ENCODE data around the gene CAPN1. TPM values are rescaled to one million over a fixed set of nuclear protein-coding genes. Genes with fewer than 3 reads are reported as not detected.

Gene CAPN1
- total and polyA plus RNA-seq, 9 of the 15 experiments (the other 6 are each of a cell fraction or from before 2014, with no cell fraction given): 3.5 to 199 (median 61.6) TPM

DNA sequence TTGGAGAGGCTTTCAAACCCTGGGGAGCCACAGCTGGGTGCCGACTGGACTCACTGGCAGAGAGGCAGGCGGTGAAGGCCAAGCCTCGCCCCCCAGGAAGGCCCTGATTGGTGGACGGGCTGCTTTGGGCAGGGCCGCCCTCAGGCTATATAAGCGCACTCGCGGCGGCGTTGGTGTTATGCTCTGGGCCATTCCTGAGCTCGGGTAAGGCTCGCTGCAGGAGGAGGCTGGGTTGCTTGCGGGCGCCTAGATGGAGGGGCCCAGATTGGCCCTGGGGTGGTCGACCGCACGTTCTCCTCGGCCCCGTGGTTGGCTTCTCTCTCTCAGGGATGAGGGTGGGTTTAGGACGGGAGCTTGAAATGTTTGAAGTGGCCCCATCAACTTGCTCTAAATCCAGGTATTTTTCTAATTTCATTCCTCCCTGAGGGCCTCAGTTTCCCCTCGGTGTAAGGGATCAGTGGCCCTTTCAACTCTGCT, 11.6 kb upstream of the CAPN1 start, which contains the start of gene SPDYC (continued):
- TF ChIP-seq ZNF785 (CRISPR knock-in tag; IDR thresholded peaks at IDR 0.05) (no peak), STAT5B (CRISPR knock-in tag; IDR thresholded peaks at IDR 0.05) (no peak), ZNF316 (IDR thresholded peaks at IDR 0.05) (no peak), SP1 (CRISPR knock-in tag; IDR thresholded peaks at IDR 0.05) (peak; percentile 88), TAL1 (IDR thresholded peaks at IDR 0.05) (no peak), SREBF2 (CRISPR knock-in tag; IDR thresholded peaks at IDR 0.05) (no peak), SLC30A9 (CRISPR knock-in tag; IDR thresholded peaks at IDR 0.05) (no peak), EHMT2 (IDR thresholded peaks at IDR 0.05) (no peak), GABPB2 (CRISPR knock-in tag; conservative IDR thresholded peaks at IDR 0.05) (no peak), ZNF76 (CRISPR knock-in tag; IDR thresholded peaks at IDR 0.05; ENCODE audit: borderline replicate concordance) (no peak), NCOA4 (IDR thresholded peaks at IDR 0.05; ENCODE audit: partially characterized antibody) (no peak), ZNF707 (CRISPR knock-in tag; conservative IDR thresholded peaks at IDR 0.05) (no peak; the same call in 1 of the 2 replicates), C11orf30 (IDR thresholded peaks at IDR 0.05; ENCODE audit: low read depth) (no peak), CREM (IDR thresholded peaks at IDR 0.05; ENCODE audit: low read depth) (0 out of 2 replicates have a peak, but pooled peaks have one; percentile 38), ZNF717 (CRISPR knock-in tag; IDR thresholded peaks at IDR 0.05) (no peak), NCOR1 (IDR thresholded peaks at IDR 0.05) (peak; percentile 46; the same call in 1 of the 2 replicates), ZNF263 (CRISPR knock-in tag; IDR thresholded peaks at IDR 0.05; ENCODE audit: borderline replicate concordance) (0 out of 2 replicates have a peak, but pooled peaks have one; percentile 33), ZNF445 (CRISPR knock-in tag; IDR thresholded peaks at IDR 0.05; ENCODE audit: low read depth) (no peak), KDM2B (CRISPR knock-in tag; IDR thresholded peaks at IDR 0.05) (no peak)
- TF ChIP-seq, protein P1, sequence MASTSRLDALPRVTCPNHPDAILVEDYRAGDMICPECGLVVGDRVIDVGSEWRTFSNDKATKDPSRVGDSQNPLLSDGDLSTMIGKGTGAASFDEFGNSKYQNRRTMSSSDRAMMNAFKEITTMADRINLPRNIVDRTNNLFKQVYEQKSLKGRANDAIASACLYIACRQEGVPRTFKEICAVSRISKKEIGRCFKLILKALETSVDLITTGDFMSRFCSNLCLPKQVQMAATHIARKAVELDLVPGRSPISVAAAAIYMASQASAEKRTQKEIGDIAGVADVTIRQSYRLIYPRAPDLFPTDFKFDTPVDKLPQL (IDR thresholded peaks at IDR 0.05; ENCODE audit: extremely low read depth, insufficient read length): no peak
- TF ChIP-seq, protein P2, sequence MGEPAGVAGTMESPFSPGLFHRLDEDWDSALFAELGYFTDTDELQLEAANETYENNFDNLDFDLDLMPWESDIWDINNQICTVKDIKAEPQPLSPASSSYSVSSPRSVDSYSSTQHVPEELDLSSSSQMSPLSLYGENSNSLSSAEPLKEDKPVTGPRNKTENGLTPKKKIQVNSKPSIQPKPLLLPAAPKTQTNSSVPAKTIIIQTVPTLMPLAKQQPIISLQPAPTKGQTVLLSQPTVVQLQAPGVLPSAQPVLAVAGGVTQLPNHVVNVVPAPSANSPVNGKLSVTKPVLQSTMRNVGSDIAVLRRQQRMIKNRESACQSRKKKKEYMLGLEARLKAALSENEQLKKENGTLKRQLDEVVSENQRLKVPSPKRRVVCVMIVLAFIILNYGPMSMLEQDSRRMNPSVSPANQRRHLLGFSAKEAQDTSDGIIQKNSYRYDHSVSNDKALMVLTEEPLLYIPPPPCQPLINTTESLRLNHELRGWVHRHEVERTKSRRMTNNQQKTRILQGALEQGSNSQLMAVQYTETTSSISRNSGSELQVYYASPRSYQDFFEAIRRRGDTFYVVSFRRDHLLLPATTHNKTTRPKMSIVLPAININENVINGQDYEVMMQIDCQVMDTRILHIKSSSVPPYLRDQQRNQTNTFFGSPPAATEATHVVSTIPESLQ (CRISPR knock-in tag; IDR thresholded peaks at IDR 0.05): 0 out of 2 replicates have a peak, but pooled peaks have one; percentile 80
- TF ChIP-seq, protein P3, sequence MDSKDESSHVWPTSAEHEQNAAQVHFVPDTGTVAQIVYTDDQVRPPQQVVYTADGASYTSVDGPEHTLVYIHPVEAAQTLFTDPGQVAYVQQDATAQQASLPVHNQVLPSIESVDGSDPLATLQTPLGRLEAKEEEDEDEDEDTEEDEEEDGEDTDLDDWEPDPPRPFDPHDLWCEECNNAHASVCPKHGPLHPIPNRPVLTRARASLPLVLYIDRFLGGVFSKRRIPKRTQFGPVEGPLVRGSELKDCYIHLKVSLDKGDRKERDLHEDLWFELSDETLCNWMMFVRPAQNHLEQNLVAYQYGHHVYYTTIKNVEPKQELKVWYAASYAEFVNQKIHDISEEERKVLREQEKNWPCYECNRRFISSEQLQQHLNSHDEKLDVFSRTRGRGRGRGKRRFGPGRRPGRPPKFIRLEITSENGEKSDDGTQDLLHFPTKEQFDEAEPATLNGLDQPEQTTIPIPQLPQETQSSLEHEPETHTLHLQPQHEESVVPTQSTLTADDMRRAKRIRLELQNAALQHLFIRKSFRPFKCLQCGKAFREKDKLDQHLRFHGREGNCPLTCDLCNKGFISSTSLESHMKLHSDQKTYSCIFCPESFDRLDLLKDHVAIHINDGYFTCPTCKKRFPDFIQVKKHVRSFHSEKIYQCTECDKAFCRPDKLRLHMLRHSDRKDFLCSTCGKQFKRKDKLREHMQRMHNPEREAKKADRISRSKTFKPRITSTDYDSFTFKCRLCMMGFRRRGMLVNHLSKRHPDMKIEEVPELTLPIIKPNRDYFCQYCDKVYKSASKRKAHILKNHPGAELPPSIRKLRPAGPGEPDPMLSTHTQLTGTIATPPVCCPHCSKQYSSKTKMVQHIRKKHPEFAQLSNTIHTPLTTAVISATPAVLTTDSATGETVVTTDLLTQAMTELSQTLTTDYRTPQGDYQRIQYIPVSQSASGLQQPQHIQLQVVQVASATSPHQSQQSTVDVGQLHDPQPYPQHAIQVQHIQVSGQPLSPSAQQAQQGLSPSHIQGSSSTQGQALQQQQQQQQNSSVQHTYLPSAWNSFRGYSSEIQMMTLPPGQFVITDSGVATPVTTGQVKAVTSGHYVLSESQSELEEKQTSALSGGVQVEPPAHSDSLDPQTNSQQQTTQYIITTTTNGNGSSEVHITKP (IDR thresholded peaks at IDR 0.05; ENCODE audit: partially characterized antibody): no peak
- TF ChIP-seq, protein P4, sequence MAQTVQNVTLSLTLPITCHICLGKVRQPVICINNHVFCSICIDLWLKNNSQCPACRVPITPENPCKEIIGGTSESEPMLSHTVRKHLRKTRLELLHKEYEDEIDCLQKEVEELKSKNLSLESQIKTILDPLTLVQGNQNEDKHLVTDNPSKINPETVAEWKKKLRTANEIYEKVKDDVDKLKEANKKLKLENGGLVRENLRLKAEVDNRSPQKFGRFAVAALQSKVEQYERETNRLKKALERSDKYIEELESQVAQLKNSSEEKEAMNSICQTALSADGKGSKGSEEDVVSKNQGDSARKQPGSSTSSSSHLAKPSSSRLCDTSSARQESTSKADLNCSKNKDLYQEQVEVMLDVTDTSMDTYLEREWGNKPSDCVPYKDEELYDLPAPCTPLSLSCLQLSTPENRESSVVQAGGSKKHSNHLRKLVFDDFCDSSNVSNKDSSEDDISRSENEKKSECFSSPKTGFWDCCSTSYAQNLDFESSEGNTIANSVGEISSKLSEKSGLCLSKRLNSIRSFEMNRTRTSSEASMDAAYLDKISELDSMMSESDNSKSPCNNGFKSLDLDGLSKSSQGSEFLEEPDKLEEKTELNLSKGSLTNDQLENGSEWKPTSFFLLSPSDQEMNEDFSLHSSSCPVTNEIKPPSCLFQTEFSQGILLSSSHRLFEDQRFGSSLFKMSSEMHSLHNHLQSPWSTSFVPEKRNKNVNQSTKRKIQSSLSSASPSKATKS (CRISPR knock-in tag; IDR thresholded peaks at IDR 0.05): no peak

Data from K562 (cell line).